ENCODE results near the gene TOMM5.

DNA sequence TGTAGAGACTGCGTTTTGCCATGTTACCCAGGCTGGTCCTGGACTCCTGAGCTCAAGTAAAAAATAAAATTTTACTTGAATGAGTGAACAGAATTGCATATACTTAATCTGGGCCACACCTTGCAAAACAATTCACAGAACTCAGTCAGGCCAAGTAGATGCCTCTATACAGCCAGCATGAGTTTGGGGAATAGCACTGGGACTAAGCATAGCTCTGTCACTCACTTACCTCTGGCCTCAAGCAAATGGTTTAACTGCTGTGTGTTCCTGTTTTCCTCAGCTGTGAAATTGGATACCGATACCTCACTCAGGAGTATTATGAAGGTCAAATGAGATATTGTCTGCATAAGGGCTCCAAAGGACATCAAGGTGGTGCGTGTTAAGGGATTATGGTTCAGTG lies 47.4 kb upstream of the TOMM5 start:
- TF ChIP-seq, protein P1, sequence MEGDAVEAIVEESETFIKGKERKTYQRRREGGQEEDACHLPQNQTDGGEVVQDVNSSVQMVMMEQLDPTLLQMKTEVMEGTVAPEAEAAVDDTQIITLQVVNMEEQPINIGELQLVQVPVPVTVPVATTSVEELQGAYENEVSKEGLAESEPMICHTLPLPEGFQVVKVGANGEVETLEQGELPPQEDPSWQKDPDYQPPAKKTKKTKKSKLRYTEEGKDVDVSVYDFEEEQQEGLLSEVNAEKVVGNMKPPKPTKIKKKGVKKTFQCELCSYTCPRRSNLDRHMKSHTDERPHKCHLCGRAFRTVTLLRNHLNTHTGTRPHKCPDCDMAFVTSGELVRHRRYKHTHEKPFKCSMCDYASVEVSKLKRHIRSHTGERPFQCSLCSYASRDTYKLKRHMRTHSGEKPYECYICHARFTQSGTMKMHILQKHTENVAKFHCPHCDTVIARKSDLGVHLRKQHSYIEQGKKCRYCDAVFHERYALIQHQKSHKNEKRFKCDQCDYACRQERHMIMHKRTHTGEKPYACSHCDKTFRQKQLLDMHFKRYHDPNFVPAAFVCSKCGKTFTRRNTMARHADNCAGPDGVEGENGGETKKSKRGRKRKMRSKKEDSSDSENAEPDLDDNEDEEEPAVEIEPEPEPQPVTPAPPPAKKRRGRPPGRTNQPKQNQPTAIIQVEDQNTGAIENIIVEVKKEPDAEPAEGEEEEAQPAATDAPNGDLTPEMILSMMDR (IDR thresholded peaks at IDR 0.05): no peak
- TF ChIP-seq EZH2 (IDR thresholded peaks at IDR 0.05): no peak

All from neural progenitor cell (in vitro differentiated cells).